ENCODE results near the gene SLC7A8. TPM values are rescaled to one million over a fixed set of nuclear protein-coding genes. Genes with fewer than 3 reads are reported as not detected.

SLC7A8 gene
- total RNA-seq, 1 experiment from 2014 or later: 77.9 TPM

GRCh38 chr14:23139874-23140273, 43.6 kb downstream of the SLC7A8 start:
- H3K4me2 ChIP-seq (ENCODE audit: insufficient read depth, insufficient read length, low read length): no peak overlapping the region
- H2BK5ac ChIP-seq (ENCODE audit: insufficient read length, low read length): no peak overlapping the region
- no peak overlapping the region for H2AK5ac ChIP-seq (ENCODE audit: insufficient read length, low read length)
- no peak overlapping the region for H2BK15ac ChIP-seq (ENCODE audit: low read depth, low read length)
- H3K27me3 ChIP-seq (ENCODE audit: insufficient read depth, low read length): no peaks in the 10 kb centered on the region
- no peak overlapping the region for H4K91ac ChIP-seq (ENCODE audit: insufficient read length, low read depth, low read length)
- no peak overlapping the region for H3K23ac ChIP-seq (ENCODE audit: insufficient read length, low read depth, low read length)
- Mint-ChIP-seq H3K4me1 (no peaks in the 10 kb centered on the region), H3K27me3 (ENCODE audit: low read depth) (no peaks in the 10 kb centered on the region), H3K9me3 (no peaks in the 10 kb centered on the region), H3K4me3 (no peak overlapping the region), H3K27ac (peak overlapping the region in 1 of 3 experiments; percentile 26; a peak in 1 of 7 replicates), H3K36me3 (ENCODE audit: insufficient read depth in 1 of 3, low read depth in 3 of 3) (peaks cover 40 to 53% (median 53%) of the 10 kb centered on the region in 3 experiments; a peak in 6 of 7 replicates)
- no peaks in the 10 kb centered on the region for H3K23me2 ChIP-seq (ENCODE audit: insufficient read length, low read depth, low read length, poor library complexity, severe bottlenecking)
- H3K4me1 ChIP-seq (ENCODE audit: insufficient read depth, low read length): no peaks in the 10 kb centered on the region
- no peak overlapping the region for H3K27ac ChIP-seq (ENCODE audit: insufficient read length, low read depth, low read length)
- H3K18ac ChIP-seq (ENCODE audit: insufficient read length, low read depth, low read length): no peak overlapping the region
- no peak overlapping the region for H3T11ph ChIP-seq (ENCODE audit: low read length)
- DNase-seq: no peak
- H3K4ac ChIP-seq (ENCODE audit: low read depth, low read length): no peak overlapping the region
- no peak overlapping the region for H2BK20ac ChIP-seq (ENCODE audit: low read depth, low read length, poor library complexity, severe bottlenecking)
- no peak overlapping the region for H2AFZ ChIP-seq (ENCODE audit: low read length)
- H2BK120ac ChIP-seq (ENCODE audit: low read depth, low read length, poor library complexity, severe bottlenecking): no peak overlapping the region
- no peak for TF ChIP-seq CTCF (conservative IDR thresholded peaks at IDR 0.05)
- H3K56ac ChIP-seq (ENCODE audit: insufficient read length, low read depth, low read length): no peak overlapping the region
- H3K79me2 ChIP-seq (ENCODE audit: insufficient read depth, low read length): no peaks in the 10 kb centered on the region
- no peaks in the 10 kb centered on the region for H3K79me1 ChIP-seq (ENCODE audit: insufficient read depth, low read depth, low read length, poor library complexity, severe bottlenecking)
- H4K8ac ChIP-seq (replicated peaks; ENCODE audit: insufficient read length, low read depth, low read length): no peak overlapping the region
- H3K9me3 ChIP-seq (ENCODE audit: control insufficient read depth, low read depth, low read length): no peaks in the 10 kb centered on the region
- H4K5ac ChIP-seq (ENCODE audit: insufficient read length, low read depth, low read length): no peak overlapping the region
- no peak overlapping the region for H2BK12ac ChIP-seq (ENCODE audit: insufficient read length, low read depth, low read length)
- H3K9ac ChIP-seq (ENCODE audit: extremely low read depth, insufficient read length, low read length): no peak overlapping the region
- no CpG with 5 or more reads among the region's 2 CpGs for WGBS (ENCODE audit: extremely low coverage, insufficient read length, low lambda C conversion rate)
- H4K20me1 ChIP-seq (ENCODE audit: control insufficient read depth, insufficient read depth, insufficient read length): no peaks in the 10 kb centered on the region
- H3K14ac ChIP-seq (ENCODE audit: insufficient read depth, low read length): no peak overlapping the region

All from H9 (cell line).